Testis (tissue), 2 donors: ENCODE measurements around the gene LRP8.

Experiments
- POLR2A ChIP-seq: fragments of 450-650 bp; IDR thresholded peaks from one replicate; pipeline ENCODE4 v1.6.1; 2017; ENCODE audit warnings: antibody characterized with exemption, mild to moderate bottlenecking, moderate library complexity
- TF ChIP-seq, protein P1 (sequence below), 3 experiments: fragments of 450-650 bp in 2 of 3; fragments of 200-600 bp in 1 of 3; sonication (generic) in 1 of 3; IDR thresholded peaks; one replicate each; pipeline ENCODE4 v1.5.1; 2016 to 2019; ENCODE audit warnings: antibody characterized with exemption in 3 of 3, mild to moderate bottlenecking in 2 of 3, moderate library complexity in 1 of 3

DNA sequence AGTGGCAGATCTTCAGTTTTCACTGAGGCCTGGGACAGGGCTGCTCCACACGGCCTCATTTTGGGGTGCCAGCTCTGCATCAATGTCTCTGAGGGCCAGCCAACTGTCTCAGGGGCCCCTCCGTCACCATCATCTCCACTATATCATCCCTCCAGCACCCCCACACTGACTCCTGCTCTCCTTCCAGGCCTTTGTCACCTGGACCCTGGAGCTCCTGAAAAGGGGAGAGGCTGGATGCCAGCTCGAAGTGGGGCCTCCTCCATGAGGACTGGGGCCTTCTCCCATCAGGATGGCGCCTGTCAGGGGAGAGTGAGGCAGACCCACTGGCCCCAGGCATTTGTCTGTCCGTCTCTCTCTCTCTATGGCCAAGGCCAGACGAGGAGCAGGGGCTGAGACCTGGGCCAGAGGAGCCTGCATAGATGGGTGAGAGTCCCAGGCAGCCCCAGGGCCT lies 44.7 kb upstream of the LRP8 start:
- TF ChIP-seq, protein P1, sequence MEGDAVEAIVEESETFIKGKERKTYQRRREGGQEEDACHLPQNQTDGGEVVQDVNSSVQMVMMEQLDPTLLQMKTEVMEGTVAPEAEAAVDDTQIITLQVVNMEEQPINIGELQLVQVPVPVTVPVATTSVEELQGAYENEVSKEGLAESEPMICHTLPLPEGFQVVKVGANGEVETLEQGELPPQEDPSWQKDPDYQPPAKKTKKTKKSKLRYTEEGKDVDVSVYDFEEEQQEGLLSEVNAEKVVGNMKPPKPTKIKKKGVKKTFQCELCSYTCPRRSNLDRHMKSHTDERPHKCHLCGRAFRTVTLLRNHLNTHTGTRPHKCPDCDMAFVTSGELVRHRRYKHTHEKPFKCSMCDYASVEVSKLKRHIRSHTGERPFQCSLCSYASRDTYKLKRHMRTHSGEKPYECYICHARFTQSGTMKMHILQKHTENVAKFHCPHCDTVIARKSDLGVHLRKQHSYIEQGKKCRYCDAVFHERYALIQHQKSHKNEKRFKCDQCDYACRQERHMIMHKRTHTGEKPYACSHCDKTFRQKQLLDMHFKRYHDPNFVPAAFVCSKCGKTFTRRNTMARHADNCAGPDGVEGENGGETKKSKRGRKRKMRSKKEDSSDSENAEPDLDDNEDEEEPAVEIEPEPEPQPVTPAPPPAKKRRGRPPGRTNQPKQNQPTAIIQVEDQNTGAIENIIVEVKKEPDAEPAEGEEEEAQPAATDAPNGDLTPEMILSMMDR (IDR thresholded peaks at IDR 0.05): no peak
- TF ChIP-seq POLR2A: no peak
